A549 (cell line): ENCODE measurements around the gene RNF43. TPM values are rescaled to one million over a fixed set of nuclear protein-coding genes. Genes with fewer than 3 reads are reported as not detected.
A peak's percentile ranks its signal among the peaks of the same experiment; 100 is the strongest.

Source experiments
- ATAC-seq, 2 experiments: fragments of 200-7000 bp in 1 of 2; fragments of >200 bp in 1 of 2; cut with Nextera tagmentation in 1 of 2; cut with Tn5 transposase in 1 of 2; 3 replicates each; pipeline versions ENCODE4 v1.8.0 to v1.9.1; 2018 to 2020; ENCODE audit warnings: mild to moderate bottlenecking in 1 of 2, moderate library complexity in 1 of 2
- CTCF ChIA-PET: fragments of 300-600 bp; sonication (Branson Sonifier 250); formaldehyde crosslinking; extraction: SDS; loops from one replicate; lab custom pipeline; 2021; ENCODE audit warnings: antibody characterized with exemption, inconsistent platforms; lab: Yijun Ruan, JAX
- POLR2A ChIA-PET: fragments of 350-600 bp; formaldehyde crosslinking; extraction: SDS; loops from one replicate; lab custom pipeline; 2021; ENCODE audit warnings: antibody characterized with exemption, inconsistent platforms; lab: Yijun Ruan, JAX
- DNase-seq, 2 experiments: peaks; one replicate each; pipeline versions ENCODE4 v3.0.0 to v3.0.0-alpha.2; 2011 to 2016; ENCODE audit warnings: low read depth in 1 of 2, low spot score in 1 of 2
- FAIRE-seq: peaks from 2 replicates; lab custom pipeline; 2011; peaks lifted over from hg19 to GRCh38; lab: Jason Lieb, UNC
- H3K27ac ChIP-seq, 2 experiments: fragments of >200 bp; sonication (Bioruptor Twin); formaldehyde crosslinking; 3 replicates each; pipeline ENCODE4 v1.5.1; 2016 to 2017
- H3K4me1 ChIP-seq: fragments of >200 bp; sonication (Bioruptor Twin); formaldehyde crosslinking; 3 replicates; pipeline ENCODE4 v1.6.1; 2016
- H3K4me2 ChIP-seq: fragments of >200 bp; sonication (Bioruptor Twin); formaldehyde crosslinking; 3 replicates; pipeline ENCODE4 v1.6.1; 2016
- H3K4me3 ChIP-seq: fragments of >200 bp; sonication (Bioruptor Twin); formaldehyde crosslinking; 3 replicates; pipeline ENCODE4 v1.5.1; 2016
- H3K9me3 ChIP-seq: fragments of >200 bp; sonication (Bioruptor Twin); formaldehyde crosslinking; 3 replicates; pipeline ENCODE4 v1.6.1; 2016
- CBX2 ChIP-seq: fragments of 200-600 bp; sonication (generic); IDR thresholded peaks from 2 replicates; pipeline ENCODE4 v1.6.1; 2016; ENCODE audit warnings: low read depth, mild to moderate bottlenecking, borderline replicate concordance
- CBX8 ChIP-seq: fragments of 200-600 bp; sonication (generic); IDR thresholded peaks from 2 replicates; pipeline ENCODE4 v1.6.1; 2016
- CHD4 ChIP-seq: fragments of 200-600 bp; sonication (generic); IDR thresholded peaks from 2 replicates; pipeline ENCODE4 v1.6.1; 2016; ENCODE audit warnings: antibody characterized with exemption, mild to moderate bottlenecking, borderline replicate concordance
- FOXS1 ChIP-seq: fragments of 250-450 bp; sonication (Bioruptor Pico); IDR thresholded peaks from 2 replicates; pipeline ENCODE4 v1.5.0; 2020; ENCODE audit warnings: mild to moderate bottlenecking, moderate library complexity
- HEYL ChIP-seq: fragments of 250-450 bp; sonication (Bioruptor Pico); IDR thresholded peaks from 2 replicates; pipeline ENCODE4 v1.8.0; 2021; ENCODE audit warnings: mild to moderate bottlenecking, moderate library complexity
- HMGXB4 ChIP-seq: fragments of 250-450 bp; sonication (Bioruptor Pico); IDR thresholded peaks from 2 replicates; pipeline ENCODE4 v1.5.0; 2021; ENCODE audit warnings: mild to moderate bottlenecking, moderate library complexity, borderline replicate concordance
- HOXB13 ChIP-seq: fragments of 250-450 bp; sonication (Bioruptor Pico); IDR thresholded peaks from 2 replicates; pipeline ENCODE4 v1.5.0; 2020; ENCODE audit warnings: low read depth, mild to moderate bottlenecking, moderate library complexity
- HOXB5 ChIP-seq: fragments of 250-450 bp; sonication (Bioruptor Pico); IDR thresholded peaks from 2 replicates; pipeline ENCODE4 v1.5.0; 2020; ENCODE audit warnings: mild to moderate bottlenecking, moderate library complexity
- JUN ChIP-seq, 2 experiments: fragments of >200 bp; sonication (Bioruptor Twin); formaldehyde crosslinking; IDR thresholded peaks; 2 replicates in 1 of 2; 3 replicates in 1 of 2; pipeline ENCODE4 v1.6.1; 2016 to 2017
- JUNB ChIP-seq: fragments of >200 bp; sonication (Bioruptor Twin); formaldehyde crosslinking; IDR thresholded peaks from 2 replicates; pipeline ENCODE4 v1.6.1; 2016
- KDM1A ChIP-seq: fragments of 200-600 bp; sonication (generic); IDR thresholded peaks from 2 replicates; pipeline ENCODE4 v1.6.1; 2016; ENCODE audit warnings: low read depth, mild to moderate bottlenecking
- KDM5A ChIP-seq: fragments of 200-600 bp; sonication (generic); IDR thresholded peaks from 2 replicates; pipeline ENCODE4 v1.6.1; 2016; ENCODE audit warnings: antibody characterized with exemption, mild to moderate bottlenecking
- MAFK ChIP-seq: fragments of 450-650 bp; IDR thresholded peaks from 2 replicates; pipeline ENCODE4 v1.6.1; 2014; ENCODE audit not compliant: partially characterized antibody
- POLR2AphosphoS2 ChIP-seq: conservative IDR thresholded peaks from 2 replicates; pipeline ENCODE4 v1.6.1; 2012; ENCODE audit warnings: low read length, improper control_type of control experiment, inconsistent platforms
- RAD21 ChIP-seq, 2 experiments: fragments of >200 bp in 1 of 2; sonication (Bioruptor Twin) in 1 of 2; formaldehyde crosslinking in 1 of 2; IDR thresholded peaks in 1 of 2; conservative IDR thresholded peaks in 1 of 2; 2 replicates in 1 of 2; 3 replicates in 1 of 2; pipeline ENCODE4 v1.6.1; 2012 to 2018; ENCODE audit warnings: inconsistent platforms in 1 of 2
- RFX5 ChIP-seq: fragments of 450-650 bp; IDR thresholded peaks from 2 replicates; pipeline ENCODE4 v1.7.1; 2014; ENCODE audit warnings: antibody characterized with exemption, mild to moderate bottlenecking, moderate library complexity
- SMC3 ChIP-seq: fragments of >200 bp; sonication (Bioruptor Twin); formaldehyde crosslinking; IDR thresholded peaks from 3 replicates; pipeline ENCODE4 v1.6.1; 2018; ENCODE audit warnings: inconsistent platforms
- TFCP2L1 ChIP-seq: fragments of 250-450 bp; sonication (Bioruptor Pico); IDR thresholded peaks from 2 replicates; pipeline ENCODE4 v1.5.0; 2021; ENCODE audit warnings: mild to moderate bottlenecking
- TP53 ChIP-seq: fragments of 250-450 bp; sonication (Bioruptor Pico); IDR thresholded peaks from 2 replicates; pipeline ENCODE4 v1.5.0; 2021; ENCODE audit warnings: mild to moderate bottlenecking, moderate library complexity
- ZC3H11A ChIP-seq: fragments of 450-650 bp; IDR thresholded peaks from 2 replicates; pipeline ENCODE4 v1.6.1; 2014; ENCODE audit warnings: antibody characterized with exemption, mild to moderate bottlenecking
- ZSCAN20 ChIP-seq: fragments of 250-450 bp; sonication (Bioruptor Pico); IDR thresholded peaks from 2 replicates; pipeline ENCODE4 v1.8.0; 2022; ENCODE audit warnings: mild to moderate bottlenecking, moderate library complexity
- WGBS: methylation state at CpG from one replicate; pipeline ENCODE4 v1.1.6; 2017; ENCODE audit errors: missing lambda C conversion rate; 5-methylcytosine and 5-hydroxymethylcytosine counted together
- polyA plus RNA-seq, 4 experiments: library from polyadenylated mRNA; depleted of rRNA in 3 of 4; stranded (reverse); fragments of >200 nt; fragmentation: RNase III in 1 of 4; extraction: RNeasy Plus Mini Kit Qiagen cat#74134 plus additional on column Dnase treatment in 1 of 4; gene quantifications; 2 replicates in 3 of 4; 3 replicates in 1 of 4; pipeline ENCODE4 v1.2.3, GENCODE V29; 2011 to 2017
- TF ChIP-seq, protein P1 (sequence below): fragments of >200 bp; sonication (Bioruptor Twin); formaldehyde crosslinking; IDR thresholded peaks from 3 replicates; pipeline ENCODE4 v1.6.1; 2016

RNF43 gene
- polyA plus RNA-seq, 2 of the 4 experiments (the other 2 are of a cell fraction), result 2.5 to 6.6 TPM

GRCh38 chr17:58447039-58447975 is 30.0 kb upstream of the RNF43 start (continued):
- TF ChIP-seq CHD4 (no peak), ZC3H11A (no peak), RAD21 (conservative IDR thresholded peaks at IDR 0.05 in 1 of 2, IDR thresholded peaks at IDR 0.05 in 1 of 2) (peak; percentile 99 to 100), HEYL (no peak)

- peaks cover 10% of the 10 kb centered on the region; the same call in 2 of the 3 replicates for H3K9me3 ChIP-seq
- TF ChIP-seq TFCP2L1 (CRISPR knock-in tag), result no peak
- TF ChIP-seq, protein P1, sequence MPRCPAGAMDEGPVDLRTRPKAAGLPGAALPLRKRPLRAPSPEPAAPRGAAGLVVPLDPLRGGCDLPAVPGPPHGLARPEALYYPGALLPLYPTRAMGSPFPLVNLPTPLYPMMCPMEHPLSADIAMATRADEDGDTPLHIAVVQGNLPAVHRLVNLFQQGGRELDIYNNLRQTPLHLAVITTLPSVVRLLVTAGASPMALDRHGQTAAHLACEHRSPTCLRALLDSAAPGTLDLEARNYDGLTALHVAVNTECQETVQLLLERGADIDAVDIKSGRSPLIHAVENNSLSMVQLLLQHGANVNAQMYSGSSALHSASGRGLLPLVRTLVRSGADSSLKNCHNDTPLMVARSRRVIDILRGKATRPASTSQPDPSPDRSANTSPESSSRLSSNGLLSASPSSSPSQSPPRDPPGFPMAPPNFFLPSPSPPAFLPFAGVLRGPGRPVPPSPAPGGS, result no peak
- no peak for TF ChIP-seq HOXB13 (CRISPR knock-in tag)
- TF ChIP-seq POLR2AphosphoS2, result no peak
- no peak for TF ChIP-seq SMC3
- no peak for TF ChIP-seq KDM1A
- TF ChIP-seq TP53, result no peak
- no peak for TF ChIP-seq RFX5
- no peak for TF ChIP-seq KDM5A
- no peak for TF ChIP-seq CBX8
- no peak for TF ChIP-seq HMGXB4
- TF ChIP-seq JUN (IDR thresholded peaks at IDR 0.05), result no peak
- TF ChIP-seq, all 56 proteins: peak for 0
- Histone ChIP-seq H3K4me3 (no peak overlapping the region), H3K4me2 (no peak overlapping the region), H3K27ac (no peak overlapping the region), H3K4me1 (no peaks in the 10 kb centered on the region)
- 72% methylated on average over 6 of the region's 6 CpGs for WGBS
- CTCF ChIA-PET, result interaction anchor here (0.6 to 11.9 kb wide), 7 partner anchors 10 to 468 kb away, joined by 3 to 315 read pairs (median 16); no protein-coding TSS in a partner anchor
- no peak for ATAC-seq
- POLR2A ChIA-PET, result no interaction called here
- no peak for FAIRE-seq
- DNase-seq, result no peak
These were observed 28.8 kb upstream of the RNF43 start for GRCh38 chr17:58446086-58446485.

GRCh38 chr17:58436805-58437239 is 19.5 kb upstream of the RNF43 start:
- POLR2A ChIA-PET, result no interaction called here
- Histone ChIP-seq H3K27ac (no peak overlapping the region), H3K4me3 (no peak overlapping the region), H3K9me3 (no peaks in the 10 kb centered on the region), H3K4me1 (no peaks in the 10 kb centered on the region), H3K4me2 (no peak overlapping the region)
- ATAC-seq, result no peak
- FAIRE-seq, result no peak
- no peak for DNase-seq
- WGBS, result 23% methylated on average over 5 of the region's 5 CpGs
- CTCF ChIA-PET, result interaction anchor here (0.9 to 8.9 kb wide), 3 partner anchors 11 to 124 kb away, joined by 4 to 80 read pairs (median 51); no protein-coding TSS in a partner anchor
- TF ChIP-seq FOXS1 (CRISPR knock-in tag) (no peak), JUNB (no peak), RFX5 (no peak), HOXB5 (CRISPR knock-in tag) (no peak), CBX2 (no peak), ZSCAN20 (CRISPR knock-in tag) (no peak), CHD4 (no peak), MAFK (no peak)
